HuH-7.5 (cell line): ENCODE results near the gene CACNA1A.

Source experiments
- DNase-seq: peaks from one replicate; pipeline ENCODE4 v3.0.0; 2011; ENCODE audit warnings: low spot score

Gene CACNA1A

DNA sequence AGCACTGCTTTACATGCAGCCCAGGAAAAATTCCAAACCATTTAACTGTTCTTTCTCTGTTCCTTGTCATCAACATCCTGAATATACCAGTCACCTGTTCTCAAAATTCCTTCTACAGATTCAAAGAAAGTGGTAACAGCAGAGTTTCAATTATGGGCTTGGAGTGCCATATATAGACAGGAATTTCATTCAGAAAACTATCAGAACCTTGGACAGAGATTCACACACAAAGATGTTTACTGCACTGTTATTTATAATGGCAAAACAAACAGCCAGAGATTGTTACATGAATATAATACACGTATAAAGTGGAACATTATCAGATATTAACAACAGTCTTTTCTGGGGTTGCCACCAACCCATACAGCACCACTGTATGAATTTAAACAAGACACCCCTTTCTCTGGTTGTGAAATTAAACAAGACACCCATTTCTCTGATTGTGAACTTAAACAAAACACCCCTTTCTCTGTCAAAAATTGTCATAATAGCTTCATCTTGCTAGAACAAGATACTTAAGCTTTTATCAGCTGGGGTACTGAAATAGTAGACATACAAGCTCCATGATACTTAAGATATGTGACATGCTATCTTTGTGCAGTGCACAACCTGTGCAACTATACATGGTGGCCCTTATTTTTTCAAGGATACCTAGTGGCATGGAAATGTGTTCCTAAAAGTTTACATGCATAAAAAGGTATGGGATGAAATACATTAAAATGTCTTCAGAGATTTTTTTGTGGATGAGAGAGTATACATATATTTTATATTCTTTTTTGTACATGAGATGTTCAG is 12.6 kb downstream of the CACNA1A start:
- DNase-seq: no peak

DNA sequence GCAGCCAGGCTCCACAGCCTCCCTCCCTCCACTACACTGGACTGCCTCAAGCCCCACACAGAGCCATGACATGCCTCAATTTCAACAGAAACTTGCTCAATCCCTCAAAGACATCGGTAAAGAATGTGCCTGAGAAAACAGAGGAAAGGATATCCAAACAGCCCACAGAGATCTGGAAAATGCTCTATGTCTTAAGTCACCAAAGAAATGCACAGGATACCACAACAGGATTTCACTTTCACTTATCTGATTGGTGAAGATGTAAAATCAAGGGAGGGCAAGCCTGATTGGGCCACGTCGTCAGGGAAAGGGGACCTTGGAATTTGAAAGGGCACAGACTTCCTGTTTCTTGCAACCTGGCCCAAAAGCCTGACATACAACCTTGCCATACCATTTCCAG is 14.2 kb downstream of the CACNA1A start:
- DNase-seq: no peak

DNA sequence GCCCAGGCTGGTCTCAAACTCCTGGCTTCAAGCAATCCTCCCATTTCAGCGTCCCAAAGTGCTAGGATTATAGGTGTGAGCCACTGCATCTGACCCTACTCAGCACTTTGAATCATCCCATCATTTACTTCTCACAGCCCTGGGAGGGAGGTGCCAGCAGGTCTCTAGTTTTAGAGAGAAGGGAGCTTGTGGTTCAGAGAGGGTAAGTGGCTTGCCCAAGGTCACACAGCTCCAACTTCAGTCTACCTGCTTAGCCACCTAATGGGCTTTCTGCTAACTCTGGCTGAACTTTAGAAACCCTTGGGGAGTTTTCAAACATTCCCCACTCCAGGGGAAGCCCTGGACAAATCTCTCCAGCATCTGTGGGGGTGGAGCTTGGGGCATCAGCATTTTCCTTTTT is 18.3 kb downstream of the CACNA1A start:
- DNase-seq: no peak

DNA sequence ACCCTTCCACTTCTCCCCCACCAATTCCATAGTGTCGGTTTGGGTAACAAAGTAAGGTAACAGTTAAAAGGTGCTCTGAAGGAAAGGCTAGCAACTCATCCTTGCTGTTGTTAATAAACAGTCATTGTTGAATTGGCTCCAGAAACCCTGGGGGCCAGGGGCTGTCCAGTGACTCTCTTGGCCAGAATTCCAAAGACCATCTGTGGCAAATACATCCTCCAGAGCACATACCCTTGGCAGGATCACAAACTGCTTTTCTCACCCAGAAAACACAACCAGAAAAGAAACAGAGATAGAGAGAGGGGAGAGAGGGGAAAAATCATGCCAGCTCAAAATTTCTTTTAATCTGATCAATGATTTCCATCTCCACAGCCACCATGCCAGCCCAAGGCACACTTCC is 22.1 kb downstream of the CACNA1A start:
- no peak for DNase-seq

DNA sequence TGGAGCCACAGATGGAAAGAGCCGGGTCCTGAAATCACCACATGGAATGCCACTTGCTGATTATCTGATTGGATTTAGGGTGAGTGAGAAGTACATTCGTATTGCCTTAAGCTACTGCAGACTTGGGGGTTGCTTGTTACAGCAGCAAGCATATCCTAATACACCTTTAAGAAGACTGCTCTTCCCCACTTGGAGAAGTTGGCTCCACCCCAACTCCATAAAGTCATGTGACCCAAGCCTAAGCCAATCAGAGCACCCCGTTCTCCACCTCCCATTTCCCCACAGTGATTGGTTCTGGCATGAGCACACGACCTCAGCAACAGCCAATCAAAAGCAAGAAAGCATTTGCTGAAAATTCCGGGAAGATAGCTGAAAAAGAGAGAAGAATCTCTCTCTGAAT is 23.1 kb downstream of the CACNA1A start:
- no peak for DNase-seq

DNA sequence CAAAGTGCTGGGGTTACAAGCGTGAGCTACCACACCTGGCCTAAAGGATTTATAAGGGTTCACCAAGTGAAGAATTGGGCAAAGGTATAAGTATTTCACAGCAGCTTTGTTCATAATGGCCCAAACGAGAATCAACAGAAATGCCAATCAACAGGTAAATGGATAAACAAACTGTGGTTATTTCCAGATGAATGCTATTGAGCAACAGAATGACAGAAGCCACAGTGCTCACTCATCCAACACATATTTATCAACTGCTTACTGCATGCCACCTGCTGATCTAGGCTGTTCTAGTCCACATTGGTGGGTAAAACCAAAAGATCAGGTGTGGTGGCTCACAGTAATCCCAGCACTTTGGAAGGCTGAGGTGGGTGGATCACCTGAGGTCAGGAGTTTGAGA is 27.7 kb downstream of the CACNA1A start:
- no peak for DNase-seq

DNA sequence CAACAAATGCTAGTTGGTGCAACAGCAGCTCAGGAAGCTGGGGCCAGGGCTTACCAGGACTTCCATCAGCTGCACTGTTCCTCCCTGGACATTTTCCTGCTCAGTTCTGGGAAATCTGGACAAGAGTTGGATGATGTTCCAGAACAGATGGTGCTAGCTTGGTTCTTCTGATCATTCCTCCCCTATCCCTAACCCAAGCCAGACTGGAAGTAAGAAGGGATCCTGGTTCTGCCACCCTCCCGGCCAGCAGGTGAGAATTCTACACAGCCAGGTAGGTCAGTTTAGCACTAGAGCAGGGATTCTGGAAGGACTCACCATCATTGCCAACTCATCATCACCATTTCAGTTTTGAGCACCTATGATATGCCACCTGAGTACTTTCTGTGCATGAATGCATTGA is 30.2 kb downstream of the CACNA1A start:
- no peak for DNase-seq

DNA sequence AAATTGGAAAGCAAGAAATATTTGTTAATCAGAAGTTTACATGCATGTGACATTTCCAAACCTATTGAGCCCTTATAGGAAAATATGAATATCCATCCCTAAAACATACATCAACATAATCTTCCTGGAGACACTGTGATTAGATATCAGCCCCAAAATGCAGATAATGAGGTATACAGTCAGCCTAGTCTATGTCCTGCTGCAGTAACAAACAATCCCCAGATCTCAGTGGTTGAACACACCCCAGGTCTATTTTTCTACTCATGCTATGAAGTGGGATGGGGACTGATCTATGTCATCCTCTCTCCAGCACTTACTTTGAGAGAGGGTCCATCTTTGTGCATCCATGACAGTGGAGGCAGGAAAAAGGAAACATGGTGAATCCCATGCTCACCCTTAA is 31.2 kb downstream of the CACNA1A start:
- DNase-seq: no peak

DNA sequence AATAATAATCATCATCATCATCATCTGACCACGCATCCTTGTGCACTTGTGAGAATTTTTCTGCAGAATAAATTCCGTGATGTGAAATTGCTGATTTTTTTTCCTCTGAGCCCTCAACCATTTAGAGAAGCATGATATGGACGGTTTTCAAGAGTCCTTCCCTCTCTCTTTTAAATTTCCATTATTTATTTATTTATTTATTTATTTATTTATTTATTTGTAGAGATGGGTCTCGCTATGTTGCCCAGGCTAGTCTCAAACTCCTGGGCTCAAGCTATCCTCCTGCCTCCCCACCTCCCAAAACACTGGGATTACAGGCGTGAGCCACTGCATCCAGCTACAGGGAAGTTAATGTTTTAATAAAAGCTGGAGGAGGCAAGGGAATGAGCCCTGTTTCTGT is 39.6 kb downstream of the CACNA1A start:
- no peak for DNase-seq

DNA sequence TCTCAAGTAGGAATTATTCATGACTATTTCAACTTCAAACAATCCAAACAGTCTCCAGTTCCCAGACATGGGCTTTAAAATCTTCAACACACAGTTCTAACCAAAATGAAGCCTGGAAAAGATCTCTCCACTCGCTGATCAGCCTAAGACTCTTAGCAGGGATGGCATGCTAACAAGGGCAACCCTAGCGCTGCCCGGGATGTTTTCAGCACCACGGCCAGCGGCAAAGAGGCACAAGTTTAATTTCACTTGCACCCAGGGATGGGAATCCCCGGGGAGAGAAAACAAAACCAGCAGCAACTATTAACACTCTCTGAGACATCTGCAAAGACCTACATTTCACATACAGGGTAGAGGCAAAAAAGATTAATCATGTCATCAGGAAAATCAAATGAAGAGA is 43.0 kb downstream of the CACNA1A start:
- DNase-seq: peak; percentile 28

DNA sequence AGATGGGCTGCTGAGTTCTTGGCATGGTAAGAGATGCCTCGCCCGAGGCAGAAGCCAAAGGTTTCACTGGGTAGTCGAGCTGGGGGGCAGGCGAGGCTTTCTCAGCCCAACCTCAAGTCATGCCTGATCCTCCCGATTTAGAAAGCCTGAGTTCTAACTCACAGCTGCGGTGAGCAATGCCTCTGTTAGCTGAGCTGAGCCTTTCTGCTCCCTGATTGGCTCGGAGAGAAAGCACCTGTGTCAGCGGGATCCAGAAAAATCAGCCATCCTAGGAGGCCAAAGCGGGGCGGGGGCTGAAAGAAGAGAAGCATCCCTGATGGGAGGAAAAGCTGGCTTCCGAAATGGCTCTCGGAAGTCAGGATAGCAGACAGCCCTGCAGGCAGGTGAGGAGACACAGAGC is 44.7 kb downstream of the CACNA1A start:
- DNase-seq: no peak

DNA sequence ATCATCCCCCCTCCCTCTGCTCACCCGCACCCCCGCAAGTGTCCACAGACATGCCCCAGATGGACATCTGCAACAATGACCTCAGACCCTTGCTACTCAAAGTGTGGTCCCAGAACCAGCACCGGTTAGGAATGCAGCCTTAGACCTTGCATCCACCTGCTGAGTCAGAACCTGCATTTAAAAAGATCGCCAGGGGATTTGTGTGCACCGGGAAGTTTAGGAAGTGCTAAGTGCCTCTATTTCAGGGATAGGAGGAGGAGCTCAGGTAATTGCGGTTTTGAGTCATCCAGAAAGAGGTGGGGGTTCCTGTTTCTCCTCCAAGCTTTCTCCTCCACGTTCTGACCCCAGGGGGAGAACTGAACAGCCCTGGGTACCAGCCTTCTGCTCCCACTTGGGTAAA is 46.2 kb downstream of the CACNA1A start:
- DNase-seq: no peak

DNA sequence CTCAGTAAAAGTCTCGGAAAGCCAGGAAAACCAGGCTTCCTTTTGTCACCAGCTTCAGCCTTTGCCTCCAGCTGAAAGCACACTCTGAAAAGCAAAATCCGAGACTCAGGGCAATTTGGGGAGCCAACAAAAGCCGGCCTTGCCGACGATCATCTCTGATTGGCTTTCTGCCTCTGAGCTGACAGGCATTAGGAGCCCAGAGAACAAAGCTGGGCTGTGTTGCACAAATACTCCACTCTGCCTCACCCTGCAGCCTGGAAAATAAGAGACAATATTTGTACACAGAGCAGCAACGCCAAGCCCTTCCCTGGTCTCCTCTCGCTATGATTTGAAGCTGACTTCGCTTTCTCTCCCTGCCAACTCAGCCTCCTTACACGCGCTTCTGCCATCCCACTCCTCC is 46.9 kb downstream of the CACNA1A start:
- DNase-seq: no peak

DNA sequence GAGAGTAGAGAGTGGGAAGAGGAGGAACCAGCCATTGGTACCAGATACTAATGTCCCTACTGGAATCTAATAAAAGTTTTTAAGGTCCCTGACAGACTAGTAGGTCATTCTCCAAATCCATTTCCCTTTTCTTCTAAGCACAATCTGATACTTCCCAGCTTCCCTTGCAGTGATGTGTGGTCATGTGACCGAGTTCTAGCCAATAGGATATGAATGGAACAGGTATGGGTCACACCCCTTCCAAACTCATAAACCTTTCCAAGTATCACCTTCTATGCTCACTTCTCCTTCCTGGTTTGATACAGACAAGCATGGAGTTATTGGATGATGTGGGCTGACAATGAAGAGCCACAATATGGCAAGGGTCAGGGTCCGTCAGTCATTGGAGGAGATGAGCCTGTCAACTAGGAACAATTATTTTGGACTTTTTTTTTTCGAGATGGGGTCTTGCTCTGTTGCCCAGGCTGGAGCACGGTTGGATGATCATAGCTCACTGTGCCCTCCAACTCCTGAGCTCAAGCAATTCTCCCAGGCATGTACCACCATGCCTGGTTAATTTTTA is 54.8 kb downstream of the CACNA1A start:
- DNase-seq: no peak

DNA sequence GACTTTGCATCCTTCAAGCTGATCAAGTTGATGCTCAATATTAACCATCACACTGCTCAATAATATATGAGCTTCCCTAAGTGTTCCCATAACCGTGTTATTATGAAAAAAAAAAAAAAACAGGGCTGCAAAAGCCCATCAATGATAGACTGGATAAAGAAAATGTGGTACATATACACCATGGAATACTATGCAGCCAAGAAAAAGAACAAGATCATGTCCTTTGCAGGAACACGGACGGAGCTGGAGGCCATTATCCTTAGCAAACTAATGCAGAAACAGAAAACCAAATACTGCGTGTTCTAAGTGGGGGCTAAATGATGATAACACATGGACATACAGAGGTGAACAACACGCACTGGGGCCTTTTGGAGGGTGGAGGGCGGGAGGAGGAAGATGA is 58.3 kb downstream of the CACNA1A start:
- DNase-seq: no peak

DNA sequence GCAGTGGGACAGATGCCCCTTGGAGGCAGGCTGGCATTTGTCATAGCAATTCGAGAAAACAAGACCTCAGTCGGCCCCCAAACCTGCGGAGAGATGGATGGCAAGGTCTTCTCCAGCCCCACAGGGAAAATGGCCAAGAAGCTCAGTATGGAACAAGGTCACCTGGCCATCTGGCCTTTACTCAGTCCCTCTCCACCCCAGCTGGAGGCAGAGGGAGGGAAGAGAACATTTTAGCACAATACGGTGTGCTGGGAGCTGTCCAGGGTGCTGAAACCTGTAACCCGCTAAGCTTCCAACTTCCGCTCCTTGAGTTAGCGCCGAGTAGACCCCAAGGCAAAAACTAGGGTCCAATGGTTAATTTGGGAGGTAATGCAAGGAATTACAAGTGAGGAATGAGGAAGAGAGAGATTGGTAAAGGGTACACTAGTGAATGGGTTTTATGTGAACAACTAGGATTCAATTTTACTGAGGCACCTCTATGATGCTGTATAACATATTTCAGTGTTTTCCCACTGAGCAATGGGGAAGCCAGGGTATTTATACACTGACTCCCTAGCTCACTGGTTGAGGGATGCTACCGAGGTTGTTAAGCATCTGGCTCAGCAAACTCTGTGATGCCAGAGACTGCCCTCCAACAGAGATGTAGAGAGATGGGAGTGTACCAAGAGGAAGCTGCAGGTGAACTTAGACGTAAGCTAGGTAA is 64.3 kb downstream of the CACNA1A start:
- DNase-seq: peak; percentile 33

DNA sequence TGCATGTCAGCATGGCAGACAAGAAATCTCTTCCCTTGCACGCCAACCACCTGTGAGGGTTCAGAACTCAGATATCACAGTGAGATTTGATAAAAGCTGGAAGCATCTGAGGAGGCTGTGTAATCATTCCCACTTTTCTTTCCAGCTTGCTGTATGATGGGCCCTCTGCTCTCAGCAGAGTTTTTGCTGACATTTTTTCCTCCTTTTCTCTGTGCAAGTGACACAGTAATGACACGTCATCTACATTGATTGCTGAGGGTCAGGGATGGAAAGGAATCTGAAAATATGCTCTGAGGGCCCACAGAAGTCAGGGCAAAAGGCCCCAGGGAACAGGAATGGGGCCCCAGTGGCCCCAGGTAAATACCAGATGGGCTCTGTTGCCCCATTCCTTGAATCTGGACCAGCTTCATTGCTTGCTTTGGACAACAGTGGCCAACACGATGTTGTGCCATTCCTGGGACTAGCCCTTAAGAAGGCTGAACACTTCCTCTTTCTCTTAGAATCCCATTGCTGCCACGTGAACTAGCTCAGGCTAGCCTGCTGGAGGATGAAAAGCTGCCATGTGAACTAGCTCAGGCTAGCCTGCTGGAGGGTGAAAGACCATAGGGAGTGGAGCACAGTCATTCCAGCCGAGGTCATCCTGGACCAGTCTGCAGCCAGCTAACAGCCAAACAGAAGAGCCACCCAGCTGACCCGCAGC is 68.2 kb downstream of the CACNA1A start:
- DNase-seq: no peak

DNA sequence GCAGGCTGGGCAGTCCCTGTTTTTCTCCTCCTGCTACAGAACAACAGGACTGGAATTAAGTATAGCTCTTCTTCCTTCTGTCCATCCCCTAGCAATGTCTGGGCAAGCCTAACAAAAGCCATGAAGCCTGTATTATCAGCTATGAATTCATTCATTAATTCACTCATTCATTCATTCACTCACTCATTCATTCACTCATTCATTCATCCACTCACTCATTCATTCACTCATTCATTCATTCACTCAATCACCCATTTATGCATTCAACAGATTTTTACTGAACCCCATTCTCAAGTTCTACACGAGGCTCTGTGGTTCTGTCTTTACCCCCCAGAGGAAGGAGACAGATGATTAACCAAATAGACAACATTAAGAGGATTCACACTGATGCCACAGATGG is 69.9 kb downstream of the CACNA1A start:
- DNase-seq: no peak

DNA sequence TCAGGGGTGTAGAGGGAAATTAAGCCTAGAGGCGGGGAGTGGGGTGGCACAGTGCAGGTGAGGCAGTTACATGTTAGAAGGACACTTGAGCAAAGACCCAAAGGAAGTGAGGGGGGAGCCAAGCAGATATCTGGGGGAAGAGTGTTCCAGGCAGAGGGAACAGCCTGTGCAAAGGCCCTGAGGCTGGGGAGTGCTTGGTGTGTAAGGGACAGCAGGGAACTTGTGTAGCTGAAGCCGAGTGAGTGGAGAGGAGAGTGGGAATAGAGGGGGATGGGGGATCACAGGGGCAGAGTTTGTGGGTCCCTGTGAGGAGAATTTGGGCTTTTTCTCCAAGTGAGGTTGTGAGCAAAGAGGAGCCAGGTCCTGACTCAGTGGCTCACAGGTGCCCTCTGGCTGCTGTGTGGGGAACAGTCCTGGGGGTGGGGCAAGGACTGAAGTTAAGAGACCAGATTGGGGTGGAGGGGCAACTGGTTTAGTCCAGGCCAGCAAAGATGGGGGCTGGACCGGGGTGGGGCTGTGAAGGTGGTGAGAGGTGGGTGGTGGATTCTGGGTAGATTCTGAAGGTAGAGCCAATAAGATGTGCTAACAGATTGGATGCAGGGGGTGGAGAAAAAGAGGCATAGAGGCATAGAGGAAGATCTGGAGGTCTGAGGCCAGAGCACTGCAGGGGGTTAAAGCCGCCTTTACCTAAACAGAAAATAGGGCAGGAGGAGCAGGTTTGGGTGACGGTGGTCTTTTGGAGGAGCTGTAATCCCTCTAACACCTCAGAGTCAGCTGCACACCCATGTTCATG is 75.3 kb downstream of the CACNA1A start:
- DNase-seq: no peak

DNA sequence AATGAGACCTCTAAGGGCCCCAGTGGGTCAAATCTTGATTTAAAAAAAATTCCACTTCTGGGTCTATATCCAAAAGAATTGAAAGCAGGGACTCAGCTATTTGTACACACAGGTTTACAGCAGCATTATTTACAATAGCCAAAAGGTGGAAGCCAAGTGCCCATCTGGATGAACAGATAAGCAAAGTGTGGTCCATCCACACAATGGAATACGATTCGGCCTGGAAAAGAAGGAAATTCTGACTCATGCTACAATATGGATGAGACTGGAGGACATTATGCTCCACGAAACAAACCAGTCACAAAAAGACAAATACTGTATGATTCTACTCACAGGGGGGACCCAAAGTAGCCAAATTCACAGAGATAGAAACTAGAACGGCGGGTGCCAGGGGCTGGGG is 76.7 kb downstream of the CACNA1A start:
- no peak for DNase-seq

DNA sequence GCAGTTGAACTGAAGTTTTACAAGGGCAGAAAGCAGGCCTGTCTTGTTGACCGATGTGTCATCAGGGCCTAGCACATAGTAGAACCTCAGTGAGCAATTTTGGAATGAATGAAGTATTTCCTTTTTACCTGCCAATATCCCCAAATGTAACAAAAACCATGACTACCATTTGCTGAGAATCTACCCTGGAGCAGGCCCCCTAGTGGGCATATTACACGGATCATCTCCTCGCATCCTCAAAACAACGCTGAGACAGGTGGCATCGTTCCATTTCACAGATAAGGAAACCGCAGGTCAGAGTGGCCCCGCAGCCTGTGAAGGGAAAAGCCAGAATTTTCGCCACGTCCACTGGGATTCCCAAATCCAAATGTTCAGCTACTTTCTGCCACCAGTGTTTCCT is 77.9 kb downstream of the CACNA1A start:
- DNase-seq: peak; percentile 16
